Measurements from ENCODE around the gene ZNF48. TPM values are rescaled to one million over a fixed set of nuclear protein-coding genes. Genes with fewer than 3 reads are reported as not detected.
A peak's percentile ranks its signal among the peaks of the same experiment; 100 is the strongest.
"Not testable (repeated sequence)": the region's sequence is repeated elsewhere in the genome, so short reads cannot be mapped to it uniquely, and the experiment has no call there.

The ZNF48 gene
- total RNA-seq, 1 experiment from 2014 or later: 9.6 TPM

DNA sequence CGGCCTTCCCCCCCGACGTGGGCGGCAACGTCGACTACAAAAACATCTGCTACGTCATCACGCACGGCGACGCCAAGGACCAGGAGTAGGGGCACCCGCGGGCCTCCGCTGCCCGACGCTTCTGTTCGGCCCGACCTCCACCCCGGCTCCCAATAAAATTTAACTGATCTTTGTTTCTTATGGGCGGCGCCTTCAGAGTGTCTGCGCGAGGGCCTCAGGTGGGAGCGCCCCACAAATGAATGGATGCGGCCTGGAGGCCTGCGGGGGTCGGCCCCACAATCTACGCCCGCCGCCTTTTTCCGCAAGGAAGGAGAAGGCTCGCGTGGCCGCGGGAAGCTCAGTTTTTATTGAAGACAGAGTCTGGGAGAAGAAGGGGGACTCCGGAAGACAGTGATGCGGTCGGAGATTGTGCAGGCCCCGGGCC, 17.4 kb upstream of the ZNF48 start:
- Histone ChIP-seq H3K27ac (peak overlapping the region; percentile 99), H3K4me3 (peak overlapping the region; percentile 60), H3K4me1 (replicated peaks) (peaks cover 22% of the 10 kb centered on the region), H3K27me3 (replicated peaks) (no peaks in the 10 kb centered on the region), H3K36me3 (0 out of 2 replicates have a peak, but pooled peaks cover 6% of the 10 kb centered on the region), H3K9me3 (replicated peaks) (no peaks in the 10 kb centered on the region)
- peak; percentile 87 to 95 for DNase-seq (ENCODE audit: low read depth in 1 of 2, low spot score in 2 of 2)

DNA sequence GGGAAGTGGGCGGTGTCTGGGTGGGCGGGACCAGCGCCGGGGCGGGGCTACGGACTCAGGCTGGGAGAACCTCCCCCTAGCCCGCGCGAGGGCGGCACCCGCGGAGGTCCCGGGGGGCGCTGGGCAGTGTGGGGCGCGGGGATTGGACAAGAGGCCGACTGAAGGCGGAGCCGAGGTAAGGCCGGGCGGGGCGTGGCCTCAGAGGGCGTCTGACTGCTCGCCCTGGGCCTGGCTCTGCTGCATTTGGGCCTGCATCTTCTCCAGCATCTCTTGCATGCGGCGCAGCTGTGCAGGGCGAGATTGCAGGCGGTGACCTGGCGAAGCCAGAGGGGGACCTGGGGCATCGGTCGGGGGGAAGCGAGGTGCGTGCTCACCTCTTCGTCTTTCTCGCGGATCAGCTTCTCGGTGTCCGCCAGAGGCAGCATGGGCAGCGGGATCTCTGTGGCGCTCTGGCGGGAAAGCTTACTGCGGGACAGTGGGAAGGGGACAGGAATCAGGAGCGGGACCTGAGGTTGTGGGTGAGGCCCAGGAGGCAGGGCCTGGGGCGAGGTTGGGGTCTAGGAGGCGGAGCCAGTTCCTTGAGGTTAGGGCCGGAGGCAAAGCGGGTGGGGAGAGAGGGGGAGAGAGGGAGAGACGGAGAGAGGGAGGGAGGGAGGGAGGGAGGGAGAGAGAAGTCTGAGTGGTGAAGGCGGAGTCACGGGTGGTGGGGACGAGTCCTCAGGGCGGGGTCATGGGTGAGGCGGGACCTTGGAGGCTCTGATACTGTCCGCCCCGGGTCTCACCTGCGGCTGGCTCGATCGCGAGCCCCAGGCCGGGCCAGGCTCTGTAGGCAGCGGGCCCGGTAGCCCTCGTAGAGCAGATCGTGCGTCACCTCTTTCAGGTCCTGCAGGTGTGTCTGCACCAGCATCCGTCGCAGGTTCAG, 16.7 kb upstream of the ZNF48 start:
- DNase-seq (ENCODE audit: low read depth in 1 of 2, low spot score in 2 of 2): peak; percentile 96 to 99
- Histone ChIP-seq H3K27me3 (replicated peaks) (no peaks in the 10 kb centered on the region), H3K9me3 (replicated peaks) (no peaks in the 10 kb centered on the region), H3K4me3 (peak overlapping the region; percentile 60), H3K36me3 (0 out of 2 replicates have a peak, but pooled peaks cover 6% of the 10 kb centered on the region), H3K27ac (peak overlapping the region; percentile 99), H3K4me1 (replicated peaks) (peaks cover 22% of the 10 kb centered on the region)

GRCh38 chr16:30379158-30379783, 15.9 kb upstream of the ZNF48 start:
- H3K4me3 ChIP-seq: peak overlapping the region; percentile 60
- no peak for DNase-seq (ENCODE audit: low read depth in 1 of 2, low spot score in 2 of 2)
- peaks cover 22% of the 10 kb centered on the region for H3K4me1 ChIP-seq (replicated peaks)
- no peak overlapping the region for H3K27ac ChIP-seq
- H3K27me3 ChIP-seq (replicated peaks): no peaks in the 10 kb centered on the region
- H3K9me3 ChIP-seq (replicated peaks): no peaks in the 10 kb centered on the region
- 0 out of 2 replicates have a peak, but pooled peaks cover 6% of the 10 kb centered on the region for H3K36me3 ChIP-seq

- no peak overlapping the region for H3K27ac ChIP-seq
- peaks cover 22% of the 10 kb centered on the region for H3K4me1 ChIP-seq (replicated peaks)
- H3K9me3 ChIP-seq (replicated peaks): no peaks in the 10 kb centered on the region
- 0 out of 2 replicates have a peak, but pooled peaks cover 6% of the 10 kb centered on the region for H3K36me3 ChIP-seq
- DNase-seq (ENCODE audit: low read depth in 1 of 2, low spot score in 2 of 2): no peak
- no peaks in the 10 kb centered on the region for H3K27me3 ChIP-seq (replicated peaks)
- no peak overlapping the region for H3K4me3 ChIP-seq
Observed at GRCh38 chr16:30380072-30380802, 15.0 kb upstream of the ZNF48 start.

DNA sequence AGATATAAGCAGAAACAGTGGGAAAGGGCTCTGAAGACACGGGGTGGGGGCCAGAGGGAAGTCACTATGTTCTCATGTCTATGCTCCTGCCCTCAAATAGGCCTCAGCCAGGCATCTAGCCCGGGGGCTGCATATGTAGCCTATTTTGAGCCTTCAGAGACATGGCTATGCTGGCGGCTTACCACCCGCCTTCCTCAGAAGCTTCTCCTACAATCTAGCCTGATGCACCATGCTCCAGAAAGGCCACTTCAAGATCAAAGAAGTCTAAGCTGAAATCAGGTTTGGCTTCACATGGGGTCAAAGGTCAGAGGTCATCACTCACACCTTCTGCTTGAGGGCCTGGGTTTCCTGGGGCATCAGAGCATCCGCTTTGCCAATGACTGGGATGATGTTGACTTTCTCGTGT, 14.4 kb upstream of the ZNF48 start:
- Histone ChIP-seq H3K27ac (no peak overlapping the region), H3K9me3 (replicated peaks) (no peaks in the 10 kb centered on the region), H3K4me3 (no peak overlapping the region), H3K4me1 (replicated peaks) (peaks cover 22% of the 10 kb centered on the region), H3K36me3 (0 out of 2 replicates have a peak, but pooled peaks cover 6% of the 10 kb centered on the region), H3K27me3 (replicated peaks) (no peaks in the 10 kb centered on the region)
- DNase-seq (ENCODE audit: low read depth in 1 of 2, low spot score in 2 of 2): no peak

DNA sequence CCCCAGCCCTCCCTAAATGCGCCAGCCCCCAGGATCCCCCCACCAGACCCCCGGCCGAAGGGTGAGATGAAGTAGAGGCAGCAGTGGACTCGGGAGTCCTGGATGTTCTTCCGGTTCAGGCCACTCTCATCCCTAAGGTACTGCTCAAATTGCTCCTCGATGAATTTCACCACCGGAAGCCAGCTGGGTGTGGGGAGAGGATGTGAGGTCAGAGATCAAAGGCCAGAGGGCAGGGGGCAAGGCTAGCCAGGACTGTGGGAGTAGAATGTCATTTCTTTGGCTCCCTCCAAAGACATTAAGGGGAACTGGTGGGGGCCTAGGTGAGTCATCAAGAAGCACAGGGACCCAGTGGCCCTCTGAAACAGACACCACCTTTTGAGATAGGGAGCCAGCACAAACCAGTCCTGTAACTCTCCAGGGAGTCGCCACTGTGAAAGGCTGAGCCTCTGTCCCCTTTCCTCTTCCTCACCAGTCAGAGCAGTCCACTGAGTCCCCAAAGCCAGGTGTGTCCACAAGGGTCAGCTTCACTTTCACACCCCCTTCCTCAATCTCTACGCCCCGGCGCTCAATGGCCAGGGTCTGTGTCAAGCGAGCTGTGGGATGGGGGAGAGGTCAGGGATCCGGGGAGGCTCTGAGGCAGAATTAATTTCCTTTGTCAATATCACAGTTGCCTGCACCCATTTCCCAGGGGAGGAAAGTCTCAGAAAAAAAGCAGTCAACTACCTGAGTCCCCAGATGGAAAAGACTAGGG, 13.8 kb upstream of the ZNF48 start:
- H3K4me3 ChIP-seq: no peak overlapping the region
- no peak overlapping the region for H3K27ac ChIP-seq
- no peaks in the 10 kb centered on the region for H3K9me3 ChIP-seq (replicated peaks)
- H3K27me3 ChIP-seq (replicated peaks): no peaks in the 10 kb centered on the region
- no peak for DNase-seq (ENCODE audit: low read depth in 1 of 2, low spot score in 2 of 2)
- 0 out of 2 replicates have a peak, but pooled peaks cover 6% of the 10 kb centered on the region for H3K36me3 ChIP-seq
- H3K4me1 ChIP-seq (replicated peaks): peaks cover 22% of the 10 kb centered on the region

DNA sequence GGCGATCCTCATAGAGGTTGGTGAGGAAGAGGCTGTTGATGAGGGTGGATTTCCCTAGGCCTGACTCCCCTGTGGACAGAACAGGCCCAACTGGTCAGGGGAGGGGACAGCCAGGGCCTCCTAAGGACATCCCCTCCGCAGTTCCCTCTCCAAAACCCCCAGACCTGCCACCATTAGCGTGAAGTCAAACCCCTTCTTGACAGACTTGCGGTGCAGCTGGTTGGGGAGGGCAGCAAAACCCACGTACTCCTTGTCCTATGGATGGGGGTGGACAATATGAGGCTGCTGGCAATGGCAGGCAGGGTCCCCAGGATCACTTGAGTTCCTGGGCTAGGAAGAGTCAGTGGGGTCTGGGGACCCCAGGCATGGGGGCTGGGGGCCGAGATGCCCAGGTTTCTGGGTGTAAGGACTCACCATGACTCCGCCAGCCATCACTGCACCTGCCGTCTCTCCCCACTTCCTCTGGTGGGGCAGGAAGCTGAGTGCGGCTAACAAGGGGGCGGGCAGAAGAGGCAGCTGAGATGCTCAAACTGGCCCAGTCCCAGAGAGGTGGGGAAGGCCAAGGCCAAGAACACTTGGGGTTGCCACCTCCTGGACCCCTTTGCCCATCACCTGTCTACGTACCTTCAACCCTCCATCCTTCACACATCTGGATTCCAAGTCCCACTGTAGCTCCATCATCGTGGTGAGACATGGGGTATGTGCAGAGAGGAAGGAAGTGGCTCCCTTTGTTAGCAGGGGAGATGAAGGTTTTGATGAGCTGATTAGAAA, 12.9 kb upstream of the ZNF48 start, which contains the start of gene SEPTIN1:
Gene SEPTIN1, minus strand, starts transcription at position 451 of the 771 bp plus-strand sequence. Its CDS starts 19 bp downstream, at position 432.
- 0 out of 2 replicates have a peak, but pooled peaks cover 6% of the 10 kb centered on the region for H3K36me3 ChIP-seq
- DNase-seq (ENCODE audit: low read depth in 1 of 2, low spot score in 2 of 2): no peak
- H3K4me3 ChIP-seq: no peak within 1 kb of the TSS
- H3K27me3 ChIP-seq (replicated peaks): no peaks in the 10 kb centered on the region
- H3K4me1 ChIP-seq (replicated peaks): peaks cover 16% of the 10 kb centered on the region
- no peaks in the 10 kb centered on the region for H3K9me3 ChIP-seq (replicated peaks)
- H3K27ac ChIP-seq: no peak within 1 kb of the TSS

- Histone ChIP-seq H3K27me3 (replicated peaks) (no peaks in the 10 kb centered on the region), H3K4me3 (no peak overlapping the region), H3K4me1 (replicated peaks) (peaks cover 6% of the 10 kb centered on the region), H3K9me3 (replicated peaks) (no peaks in the 10 kb centered on the region), H3K27ac (no peak overlapping the region), H3K36me3 (0 out of 2 replicates have a peak, but pooled peaks cover 6% of the 10 kb centered on the region)
- DNase-seq (ENCODE audit: low read depth in 1 of 2, low spot score in 2 of 2): no peak
Observed at GRCh38 chr16:30383521-30383920, 11.7 kb upstream of the ZNF48 start.

DNA sequence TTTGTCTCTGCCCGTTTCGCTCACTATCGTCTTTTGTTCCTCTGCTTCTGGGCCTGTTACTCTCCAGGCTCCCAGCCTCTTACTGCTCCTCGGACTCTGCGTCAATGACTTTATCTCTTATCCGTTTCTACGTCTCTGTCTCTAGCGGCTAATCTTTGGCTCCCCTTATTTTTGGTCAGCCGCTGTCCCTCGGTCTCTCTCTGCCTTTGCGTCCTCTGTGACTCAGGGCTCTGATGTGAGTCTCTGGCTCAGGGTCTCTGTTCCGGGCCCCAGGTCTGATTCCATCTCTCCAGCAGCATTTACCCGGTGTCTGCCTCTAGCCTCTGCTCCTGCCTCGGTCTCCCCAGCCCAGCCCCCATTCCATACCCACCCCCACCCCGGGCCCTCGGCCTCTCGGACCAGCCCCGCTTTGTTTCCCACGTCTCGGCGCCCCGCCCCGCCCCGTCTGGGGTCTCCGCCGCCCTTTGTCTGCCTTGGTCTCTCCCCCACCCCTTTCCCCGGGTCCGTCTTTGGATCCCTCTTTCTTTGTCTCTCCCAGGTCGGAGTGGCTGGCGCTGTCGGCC, 547 bp upstream of the ZNF48 start:
- Histone ChIP-seq H3K36me3 (peaks cover 25% of the 10 kb centered on the region), H3K9me3 (replicated peaks) (no peaks in the 10 kb centered on the region), H3K4me3 (peak overlapping the region; percentile 91), H3K27ac (peak overlapping the region; percentile 54), H3K4me1 (replicated peaks) (peaks cover 20% of the 10 kb centered on the region), H3K27me3 (replicated peaks) (no peaks in the 10 kb centered on the region)
- DNase-seq (ENCODE audit: low read depth in 1 of 2, low spot score in 2 of 2): peak in 1 of 2 experiments; percentile 37

DNA sequence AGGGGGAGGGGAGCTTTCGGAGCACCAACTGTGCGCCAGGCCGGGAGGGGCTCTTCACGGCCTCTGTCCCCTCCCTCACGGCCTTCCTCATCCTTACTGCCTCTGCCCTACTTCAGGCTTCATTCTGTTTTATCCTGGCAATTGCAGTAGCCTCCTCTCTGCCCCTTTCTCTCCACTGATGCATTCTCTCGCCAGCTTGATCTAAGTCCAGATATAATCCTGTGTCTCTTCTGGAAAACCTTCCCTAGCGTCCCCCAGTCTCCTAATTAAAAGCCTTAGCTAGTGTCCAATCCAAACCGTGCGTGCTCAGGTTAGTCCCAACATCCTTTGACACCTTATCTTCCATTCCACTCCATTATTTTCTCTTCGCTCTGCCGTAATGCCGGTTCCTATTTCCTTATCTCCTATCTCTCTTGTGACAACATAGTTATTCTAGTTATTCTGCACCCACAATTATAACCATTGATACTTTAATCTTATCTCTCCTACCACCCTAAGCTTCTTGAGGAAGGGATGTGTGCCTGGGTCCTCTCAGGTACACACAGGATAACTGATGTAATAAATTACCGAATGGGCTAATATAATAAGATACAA, 869 bp downstream of the ZNF48 start:
- no peak for DNase-seq (ENCODE audit: low read depth in 1 of 2, low spot score in 2 of 2)
- no peak overlapping the region for H3K27ac ChIP-seq
- H3K36me3 ChIP-seq: peaks cover 25% of the 10 kb centered on the region

GRCh38 chr16:30396627-30397026, 1.4 kb downstream of the ZNF48 start:
- not testable (repeated sequence) for H3K27me3 ChIP-seq (replicated peaks); H3K4me3 ChIP-seq; H3K27ac ChIP-seq; DNase-seq (ENCODE audit: low read depth in 1 of 2, low spot score in 2 of 2); H3K9me3 ChIP-seq (replicated peaks)
- Histone ChIP-seq H3K36me3 (peaks cover 25% of the 10 kb centered on the region), H3K4me1 (replicated peaks) (peaks cover 36% of the 10 kb centered on the region)

More for the DNA sequence above, 869 bp downstream of the ZNF48 start:
- peaks cover 33% of the 10 kb centered on the region for H3K4me1 ChIP-seq (replicated peaks)
- H3K9me3 ChIP-seq (replicated peaks): no peaks in the 10 kb centered on the region
- H3K4me3 ChIP-seq: peak overlapping the region; percentile 91
- H3K27me3 ChIP-seq (replicated peaks): no peaks in the 10 kb centered on the region

- H3K36me3 ChIP-seq: peaks cover 25% of the 10 kb centered on the region
- no peak for DNase-seq (ENCODE audit: low read depth in 1 of 2, low spot score in 2 of 2)
- no peaks in the 10 kb centered on the region for H3K27me3 ChIP-seq (replicated peaks)
- no peak overlapping the region for H3K27ac ChIP-seq
- H3K4me1 ChIP-seq (replicated peaks): peaks cover 36% of the 10 kb centered on the region
- H3K9me3 ChIP-seq (replicated peaks): no peaks in the 10 kb centered on the region
- no peak overlapping the region for H3K4me3 ChIP-seq
Observed at GRCh38 chr16:30397056-30397455, 1.8 kb downstream of the ZNF48 start.
